SIG-M5 (cell line): ENCODE data around the gene HPS5.

ENCODE experiments used
- DNase-seq: peaks from one replicate; lab custom pipeline; 2025; lab: John Stamatoyannopoulos, UW

HPS5 gene

DNA sequence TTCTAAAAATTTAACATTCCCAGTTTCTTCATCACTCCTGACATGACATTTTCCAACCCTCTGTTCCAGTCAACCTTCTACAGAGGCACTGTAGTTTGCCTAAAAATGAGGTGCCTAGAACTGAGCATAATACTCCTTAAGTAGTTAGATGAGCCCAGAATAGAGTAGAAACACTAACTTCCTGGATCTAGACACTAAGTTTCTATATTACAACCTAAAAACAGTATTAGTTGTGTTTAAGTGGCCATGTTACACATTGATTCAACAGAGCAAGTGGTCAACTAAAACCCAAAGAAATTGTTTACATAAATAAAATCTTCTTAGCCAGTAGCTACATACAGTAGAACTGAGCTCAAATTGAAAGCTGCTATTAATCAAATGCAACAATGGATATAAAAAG is 1.3 kb downstream of the HPS5 start:
- no peak for DNase-seq

DNA sequence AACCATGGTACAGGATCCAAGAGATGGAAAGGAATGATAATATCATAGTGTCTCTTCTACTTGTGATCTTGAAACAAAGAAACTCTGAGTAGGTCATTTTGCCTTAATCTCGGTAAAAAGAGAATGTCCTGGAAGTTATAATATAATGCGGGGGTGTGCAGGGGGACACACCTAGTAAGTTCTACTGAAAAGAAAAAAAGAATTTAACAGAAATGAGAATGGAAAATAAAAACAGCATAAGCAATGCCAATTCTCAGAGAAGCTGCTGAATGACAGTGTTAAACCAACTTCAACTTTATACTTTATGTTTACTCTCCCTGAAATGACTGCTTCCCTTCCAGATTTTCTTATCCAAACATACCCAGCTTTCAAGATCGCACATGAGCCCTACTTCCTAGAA is 2.0 kb downstream of the HPS5 start:
- DNase-seq: no peak

DNA sequence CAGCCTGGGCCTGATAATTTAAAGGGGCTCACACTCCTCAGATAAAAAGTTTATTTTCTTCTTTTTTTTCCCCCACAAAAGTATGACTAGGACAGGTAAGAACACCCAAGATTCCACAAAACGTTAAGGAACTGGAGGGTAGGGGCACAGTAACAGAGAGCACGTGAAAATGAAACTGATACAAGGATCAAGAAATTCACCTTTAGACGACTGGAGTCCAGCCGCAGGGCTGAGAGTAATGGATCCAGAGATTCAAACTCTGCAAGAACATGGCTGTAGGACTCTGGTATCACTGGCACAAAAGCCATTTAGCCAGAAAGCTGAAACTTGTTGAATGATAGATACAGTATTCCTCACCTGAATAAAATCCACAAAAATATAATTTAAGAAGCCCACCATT is 4.4 kb downstream of the HPS5 start:
- DNase-seq: no peak

DNA sequence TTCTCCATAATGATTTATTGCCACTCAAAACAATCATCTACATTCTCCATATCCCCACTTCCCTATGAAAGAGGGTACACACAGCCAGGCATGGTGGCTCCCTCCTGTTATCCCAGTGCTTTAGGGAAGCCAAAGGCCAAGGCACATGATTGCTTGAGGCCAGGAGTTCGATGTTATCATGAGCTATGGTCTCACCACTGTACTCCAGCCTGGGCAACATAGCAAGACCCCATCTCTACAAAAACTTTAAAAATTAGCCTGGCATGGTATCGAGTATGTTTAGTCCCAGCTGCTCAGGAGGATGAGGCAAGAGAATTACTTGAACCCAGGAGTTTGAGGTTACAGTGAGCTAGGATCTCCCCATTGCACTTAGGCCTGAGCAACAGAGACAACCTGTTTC is 6.0 kb downstream of the HPS5 start:
- no peak for DNase-seq

DNA sequence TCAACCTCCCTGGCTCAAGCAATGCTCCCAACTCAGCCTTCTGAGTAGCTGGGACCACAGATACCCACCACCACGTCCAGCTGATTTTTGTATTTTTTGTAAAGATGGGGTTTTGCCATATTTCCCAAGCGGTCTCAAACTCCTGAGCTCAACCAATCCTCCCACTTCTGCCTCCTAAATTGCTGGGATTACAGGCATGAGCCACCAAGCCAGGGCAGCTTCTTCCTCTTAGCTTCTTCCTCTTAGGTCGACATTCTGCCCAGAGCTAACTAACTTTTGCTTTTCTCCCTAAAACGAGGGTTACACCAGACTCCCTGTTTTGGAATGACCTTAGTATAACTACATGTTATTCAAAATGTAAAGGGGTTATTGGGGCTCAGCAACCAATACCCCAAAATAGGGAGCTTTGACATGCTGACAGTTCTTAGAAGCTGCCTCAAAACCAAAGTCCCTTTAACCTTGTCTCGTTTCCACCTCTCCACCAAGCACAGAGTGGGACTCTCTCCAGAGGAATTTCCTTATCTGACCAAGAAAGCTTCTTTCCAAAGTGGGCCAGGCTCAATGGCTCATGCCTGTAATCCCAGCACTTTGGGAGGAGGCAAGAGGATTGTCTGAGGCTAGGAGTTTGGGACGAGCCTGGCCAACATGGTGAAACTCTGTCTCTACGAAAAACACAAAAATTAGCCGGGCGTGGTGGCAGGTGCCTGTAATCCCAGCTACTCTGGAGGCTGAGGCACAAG is 7.0 kb downstream of the HPS5 start:
- DNase-seq: no peak

DNA sequence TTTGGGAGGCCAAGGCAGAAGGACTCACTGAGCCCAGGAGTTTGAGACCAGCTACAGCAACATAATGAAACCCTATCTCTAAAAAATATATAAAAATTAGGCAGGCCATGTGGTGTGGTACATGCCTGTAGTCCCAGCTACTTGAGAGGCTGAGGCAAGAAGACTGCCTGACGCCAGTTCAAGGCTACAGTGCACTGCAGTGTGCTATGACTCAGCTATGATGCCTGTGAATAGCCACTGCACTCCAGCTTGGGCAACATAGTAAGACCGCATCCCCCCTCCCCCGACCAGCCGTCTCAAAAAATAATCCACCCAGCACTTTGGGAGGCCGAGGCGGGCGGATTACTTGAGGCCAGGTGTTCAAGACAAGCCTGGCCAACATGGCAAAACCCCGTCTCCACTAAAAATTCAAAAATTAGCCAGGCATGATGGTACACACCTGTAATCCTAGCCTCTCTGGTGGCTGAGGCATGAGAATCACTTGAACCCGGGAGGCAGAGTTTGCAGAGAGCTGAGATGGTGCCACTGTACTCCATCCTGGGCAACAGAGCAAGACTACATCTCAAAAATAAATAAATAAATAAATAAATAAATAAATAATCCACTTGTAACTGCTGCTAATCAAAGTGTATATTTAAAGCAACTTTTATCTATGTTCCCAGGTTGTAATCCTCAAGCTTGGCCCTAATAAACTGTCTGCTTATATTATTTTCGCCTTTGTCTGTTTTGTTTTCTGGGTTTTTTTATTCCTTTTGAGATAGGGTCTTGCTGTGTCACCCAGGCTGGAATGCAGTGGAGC is 7.8 kb downstream of the HPS5 start:
- DNase-seq: no peak

DNA sequence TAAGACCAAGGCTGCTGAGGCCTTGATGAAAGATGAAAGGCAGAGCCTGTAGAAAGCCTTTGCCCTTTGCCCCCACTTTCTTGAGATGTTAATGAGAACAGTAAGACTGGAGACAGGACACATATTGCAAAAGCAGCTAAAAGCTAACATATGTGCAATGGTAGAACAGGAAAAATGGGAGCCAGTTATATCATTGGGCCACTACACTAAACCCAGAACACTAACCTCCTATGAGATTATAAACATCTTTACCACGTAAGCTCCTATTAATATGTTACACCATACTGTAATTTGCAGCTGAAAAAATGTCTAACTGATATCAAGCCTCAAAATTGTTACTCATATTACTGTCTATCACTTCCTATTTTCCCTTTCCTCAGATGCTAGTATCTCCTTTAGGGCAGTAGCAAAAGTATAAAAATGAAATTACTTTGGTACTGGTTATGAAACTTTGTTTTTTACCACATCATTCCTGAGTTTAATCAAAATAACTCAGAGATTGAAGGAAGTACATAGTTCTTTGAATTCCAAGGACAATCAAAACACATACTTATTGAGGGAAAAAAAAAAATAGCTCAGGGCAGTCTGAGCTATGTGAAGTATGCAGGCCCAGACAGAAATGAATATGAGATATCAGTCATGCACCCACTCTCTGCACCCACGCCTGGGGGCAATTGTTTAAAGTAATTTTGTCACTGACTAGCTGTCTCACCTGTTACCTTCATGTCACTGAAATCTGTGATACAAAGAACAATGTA is 9.1 kb downstream of the HPS5 start:
- DNase-seq: no peak

DNA sequence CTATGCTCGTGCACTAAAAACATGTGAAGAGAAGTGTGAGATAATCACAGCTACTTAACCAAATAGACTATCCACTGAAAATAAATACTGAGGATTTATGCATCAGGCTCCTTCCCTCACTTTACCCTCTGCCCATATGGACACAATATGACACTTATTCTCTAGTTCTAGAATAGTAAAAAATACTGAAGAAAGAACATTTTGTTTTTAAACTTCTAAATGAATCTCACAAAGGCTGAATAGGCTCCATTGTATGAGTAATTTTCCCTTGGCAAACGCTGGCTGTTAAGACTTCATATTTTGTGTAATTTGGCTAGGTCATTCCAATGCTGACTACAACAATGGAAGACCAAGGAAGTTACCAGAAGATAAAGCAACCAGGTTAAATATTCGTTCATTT is 9.9 kb downstream of the HPS5 start:
- no peak for DNase-seq

DNA sequence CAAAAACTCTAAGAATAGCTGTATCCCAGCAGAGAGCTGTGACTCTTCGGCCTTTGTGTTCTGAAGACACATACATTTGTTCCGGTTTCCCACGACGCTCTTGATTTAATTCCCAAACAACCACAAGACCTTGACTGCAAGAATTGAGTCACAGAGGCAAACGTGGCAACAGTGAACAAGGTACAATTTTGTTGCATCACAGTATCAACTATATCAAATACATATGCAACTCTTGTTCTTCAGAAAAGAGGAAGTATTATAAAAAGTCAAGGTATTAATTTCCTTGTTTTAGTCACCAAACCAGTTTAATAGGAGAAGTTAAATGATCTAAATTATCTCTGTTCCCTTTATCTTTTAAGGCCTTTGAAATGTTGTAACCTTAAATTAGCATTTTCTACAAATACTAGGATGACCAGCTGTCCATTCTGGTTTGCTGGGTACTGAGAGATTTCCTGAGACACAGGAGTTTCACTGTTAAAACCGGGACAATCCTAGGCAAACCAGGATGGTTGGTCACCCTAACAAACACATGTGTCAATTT is 11.1 kb downstream of the HPS5 start:
- peak; percentile 72 for DNase-seq

DNA sequence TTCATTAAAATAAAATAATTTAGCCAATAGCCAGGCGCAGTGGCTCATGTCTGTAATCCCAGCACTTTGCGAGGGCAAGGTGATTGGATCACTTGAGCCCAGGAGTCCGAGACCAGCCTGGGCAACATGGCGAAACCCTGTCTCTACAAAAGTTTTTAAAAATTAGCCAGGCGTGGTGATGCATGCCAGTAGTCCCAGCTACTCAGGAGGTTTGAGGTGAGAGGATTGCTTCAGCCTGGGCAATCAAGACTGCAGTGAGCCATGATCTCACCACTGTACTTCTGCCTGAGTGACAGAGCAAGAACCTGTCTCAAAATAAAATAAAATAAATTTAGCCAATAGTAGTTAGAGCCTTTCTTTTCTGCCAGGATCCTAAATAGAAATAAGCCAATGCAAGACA is 12.2 kb downstream of the HPS5 start:
- DNase-seq: no peak

DNA sequence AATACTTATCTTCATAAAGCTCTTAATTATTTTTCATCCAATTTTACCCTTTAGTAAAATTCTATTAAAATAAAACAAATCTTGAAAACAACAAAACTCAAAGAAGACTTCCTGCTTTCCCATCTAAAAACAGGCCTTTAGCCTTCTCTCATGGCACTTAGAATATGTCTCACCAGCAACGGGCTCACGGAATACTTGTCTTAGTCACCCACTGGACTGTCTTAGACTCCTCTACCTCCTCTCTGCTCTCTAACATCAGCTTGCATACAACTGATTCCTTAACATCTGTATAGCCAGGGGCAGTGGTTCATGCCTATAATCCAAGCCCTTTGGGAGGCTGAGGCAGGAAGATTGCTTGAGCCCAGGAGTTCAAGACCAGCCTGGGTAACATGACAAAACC is 13.7 kb downstream of the HPS5 start:
- DNase-seq: no peak

DNA sequence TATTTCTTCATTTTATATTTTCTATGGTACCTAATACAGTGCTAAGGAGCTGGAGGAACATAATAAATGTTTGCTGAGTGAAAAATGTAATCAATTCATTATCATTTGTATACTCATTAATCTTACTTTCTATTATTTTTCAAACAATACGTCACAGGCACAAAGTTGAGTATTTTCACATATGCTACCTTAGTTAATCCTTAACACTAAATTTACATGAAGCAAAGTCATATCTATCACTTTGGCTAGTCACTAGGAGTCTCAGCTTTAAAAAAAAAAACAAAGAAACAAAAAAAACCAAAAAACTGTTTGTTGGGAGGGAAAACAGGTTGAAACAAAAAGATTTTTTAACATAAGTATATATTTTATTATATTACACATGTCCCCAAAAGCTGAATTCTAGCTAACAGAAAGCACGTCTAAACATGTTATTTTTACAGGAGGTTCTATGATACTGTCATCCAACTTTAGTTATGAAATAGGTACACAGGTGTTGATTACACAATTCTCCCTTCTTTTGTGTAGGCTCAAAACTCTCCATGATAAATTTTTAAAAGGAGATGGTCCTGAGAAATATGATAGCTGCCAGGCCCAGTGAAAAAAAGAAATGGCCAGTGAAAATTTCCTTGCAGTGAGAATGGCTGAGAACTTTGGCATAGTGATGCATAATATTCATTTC is 14.3 kb downstream of the HPS5 start:
- no peak for DNase-seq

DNA sequence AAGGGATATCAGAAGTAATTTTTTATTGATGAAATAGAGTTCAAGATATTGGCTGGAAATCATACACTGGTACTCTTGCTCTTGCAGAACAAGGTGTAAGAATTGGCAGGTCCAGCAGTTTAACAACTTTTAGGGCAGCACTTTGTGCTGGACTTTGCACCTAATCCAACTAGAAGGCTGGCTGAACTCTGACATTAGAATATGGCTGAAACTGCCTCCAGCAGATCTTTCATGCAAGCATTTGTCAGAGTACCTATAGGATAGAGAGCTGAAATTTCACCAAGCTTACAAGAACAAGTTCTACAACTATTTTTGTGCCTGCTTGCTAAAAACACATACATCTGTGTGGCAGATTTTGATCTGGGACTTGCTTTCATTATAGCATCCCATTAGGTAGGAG is 17.2 kb downstream of the HPS5 start:
- no peak for DNase-seq

DNA sequence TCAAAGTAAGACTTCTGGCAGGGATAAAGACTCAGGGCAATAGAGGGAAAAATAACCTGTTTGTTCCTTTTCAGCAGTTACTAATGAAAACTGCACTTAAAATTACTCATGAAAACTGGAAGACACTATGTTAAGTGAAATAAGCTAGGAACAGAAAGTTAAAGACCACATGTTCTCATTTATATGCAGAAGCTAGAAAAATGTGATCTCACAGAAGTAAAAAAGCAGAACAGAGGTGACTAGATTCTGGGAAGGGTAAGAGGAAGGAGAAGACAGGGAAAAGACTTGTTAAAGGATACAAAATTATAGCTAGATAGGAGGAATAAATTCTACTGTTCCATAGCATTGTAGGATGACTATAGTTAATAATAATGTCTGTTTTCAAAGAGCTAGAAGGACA is 22.2 kb downstream of the HPS5 start:
- DNase-seq: no peak

DNA sequence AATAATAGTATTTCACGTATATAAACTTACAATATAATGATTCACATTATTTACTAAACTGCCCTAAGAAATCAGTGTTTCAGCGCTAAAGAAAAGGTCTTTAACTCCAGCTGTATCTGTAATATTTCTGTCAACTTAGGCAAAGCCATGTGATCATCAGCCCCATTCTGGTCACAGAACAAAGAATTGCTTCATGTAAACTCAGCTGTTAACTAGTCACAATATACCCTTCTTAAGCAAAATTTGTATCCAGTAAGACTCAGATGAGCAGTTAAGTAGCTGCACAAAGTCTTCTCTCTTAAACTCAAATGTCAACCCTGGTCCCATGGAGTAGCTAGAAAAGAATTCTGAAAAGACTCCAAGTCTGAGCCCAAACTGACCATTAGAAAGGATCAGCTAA is 26.6 kb downstream of the HPS5 start:
- no peak for DNase-seq

DNA sequence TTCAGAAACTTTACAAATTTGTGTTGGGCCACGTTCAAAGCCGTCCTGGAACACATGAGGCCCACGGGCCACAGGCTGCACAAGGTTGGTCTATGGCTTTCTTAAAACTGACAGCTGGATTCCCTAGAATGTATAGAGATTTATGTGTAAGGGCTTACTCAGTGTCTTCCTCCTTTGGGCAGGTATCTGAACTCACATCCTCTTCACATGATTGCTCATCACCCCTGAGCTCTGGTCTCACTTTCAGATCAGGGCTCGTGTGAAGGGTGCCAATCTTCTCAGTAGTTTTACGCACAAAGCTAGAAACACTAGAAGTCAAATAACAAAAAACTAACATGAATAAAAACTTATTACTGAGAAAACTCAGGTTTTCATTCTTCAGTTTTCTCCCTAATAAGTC is 27.1 kb downstream of the HPS5 start:
- DNase-seq: no peak

DNA sequence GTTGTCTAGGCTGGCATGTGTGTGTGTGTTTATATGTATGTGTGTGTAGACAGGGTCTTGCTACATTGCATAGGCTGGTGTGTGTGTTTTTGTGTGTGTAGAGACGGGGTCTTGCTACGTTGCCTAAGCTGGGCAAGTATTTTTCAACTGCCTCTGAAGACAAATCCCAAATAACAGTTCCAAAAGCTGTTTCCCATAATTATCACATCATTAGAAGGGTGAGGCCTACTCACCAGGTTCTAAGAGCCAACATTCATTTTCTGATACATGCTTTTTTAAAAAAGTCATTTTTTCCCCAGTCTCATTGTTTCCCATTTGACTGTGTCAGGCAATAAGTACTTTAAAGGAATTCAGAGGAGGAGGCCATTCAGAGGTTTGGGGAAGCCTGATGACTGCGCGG is 33.0 kb downstream of the HPS5 start:
- DNase-seq: no peak

DNA sequence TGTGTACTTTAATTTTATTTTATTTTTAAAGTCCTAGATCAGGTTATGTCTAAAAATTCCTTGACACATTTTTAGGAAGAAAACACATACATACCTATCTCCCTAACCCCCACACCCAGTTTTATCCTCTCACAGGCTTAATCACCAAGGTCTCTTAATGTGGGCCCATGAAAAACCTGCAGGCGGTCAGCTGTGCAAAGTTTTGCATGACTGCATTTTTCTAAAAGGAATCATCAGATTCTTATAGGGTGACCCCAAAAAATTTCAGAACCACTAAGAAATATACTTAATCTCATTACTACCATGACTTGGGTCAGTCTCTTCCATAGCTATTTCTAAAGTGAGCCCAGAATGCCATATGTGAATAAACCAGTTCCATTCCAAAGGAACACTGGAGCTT is 36.1 kb downstream of the HPS5 start:
- DNase-seq: no peak

DNA sequence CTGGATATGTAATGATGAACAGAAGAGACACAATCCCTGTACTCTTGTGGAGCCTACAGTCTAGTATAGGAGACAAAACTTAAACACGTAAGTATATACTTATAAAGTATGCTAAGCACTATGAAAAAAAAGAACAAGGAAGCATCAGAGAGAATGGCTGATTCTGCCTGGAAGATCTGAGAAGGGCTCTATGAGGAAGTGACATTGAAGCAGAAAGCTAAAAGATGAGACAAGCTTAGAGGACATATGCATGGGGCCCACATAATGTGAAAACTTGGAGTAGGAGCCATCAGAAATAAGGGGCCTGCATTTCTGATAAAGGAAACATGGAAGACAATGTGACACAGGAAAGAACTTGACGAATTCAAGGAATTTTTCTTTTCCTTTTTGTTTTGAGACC is 39.3 kb downstream of the HPS5 start:
- DNase-seq: no peak

DNA sequence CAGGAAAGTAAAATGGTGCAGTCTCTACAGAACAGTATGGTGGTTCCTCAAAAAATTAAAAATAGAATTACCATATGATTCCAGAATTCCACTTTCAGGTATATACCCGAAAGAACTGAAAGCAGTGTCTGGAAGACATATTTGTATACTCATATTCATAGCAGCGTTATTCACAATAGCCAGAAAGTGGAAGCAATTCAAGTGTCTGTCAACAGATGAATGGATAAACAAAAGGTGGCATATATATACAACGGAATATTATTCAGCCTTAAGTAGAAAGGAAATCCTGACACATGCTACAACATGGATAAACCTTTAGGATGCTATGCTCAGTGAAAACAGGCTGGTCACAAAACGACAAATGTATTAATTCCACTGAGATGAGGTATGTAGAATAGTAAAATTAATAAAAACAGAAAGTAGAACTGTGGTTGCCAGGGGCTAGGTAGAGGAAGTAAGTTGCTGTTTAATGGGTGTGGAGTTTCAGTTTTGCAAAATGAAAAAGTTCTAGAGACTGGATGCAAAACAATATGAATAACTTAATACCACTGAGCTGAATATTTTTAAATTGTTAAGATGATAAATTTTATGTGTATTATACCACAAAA is 41.4 kb downstream of the HPS5 start:
- no peak for DNase-seq

DNA sequence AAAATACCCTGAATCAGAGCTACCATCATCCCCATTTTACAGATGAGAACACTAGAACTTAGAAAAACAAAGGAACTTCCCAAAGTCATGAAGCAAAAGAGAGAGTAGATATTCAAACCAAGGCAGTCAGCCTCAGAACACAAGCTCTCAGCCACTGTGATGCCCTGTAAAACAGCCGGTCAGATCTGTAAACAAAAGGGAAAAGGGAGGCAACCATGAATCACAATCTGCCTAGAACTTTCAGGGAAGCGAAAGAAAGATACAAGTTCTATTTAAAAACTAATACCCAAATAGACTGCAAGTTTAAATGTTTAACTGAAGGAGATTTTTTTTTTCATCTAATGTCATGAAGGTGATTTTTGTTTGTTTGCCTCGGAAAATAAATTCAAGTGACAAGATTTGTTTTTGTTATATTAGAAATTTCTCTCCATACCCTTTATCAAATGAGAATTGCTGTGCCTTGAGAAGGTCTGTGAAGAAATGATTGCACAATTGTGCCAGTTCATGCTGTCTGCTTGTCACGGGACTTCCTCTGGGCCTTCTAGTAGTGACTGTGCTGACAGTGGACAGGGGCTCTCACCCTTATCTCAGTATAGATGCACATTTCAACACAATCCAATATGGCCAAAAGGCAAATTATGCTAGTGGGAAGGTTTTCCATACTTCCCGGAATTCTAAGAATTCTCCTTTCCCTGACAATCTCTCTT is 44.2 kb downstream of the HPS5 start:
- peak; percentile 39 for DNase-seq
